Measurements from ENCODE around the gene LAT.
A peak's percentile ranks its signal among the peaks of the same experiment; 100 is the strongest.

The LAT gene, protein sequence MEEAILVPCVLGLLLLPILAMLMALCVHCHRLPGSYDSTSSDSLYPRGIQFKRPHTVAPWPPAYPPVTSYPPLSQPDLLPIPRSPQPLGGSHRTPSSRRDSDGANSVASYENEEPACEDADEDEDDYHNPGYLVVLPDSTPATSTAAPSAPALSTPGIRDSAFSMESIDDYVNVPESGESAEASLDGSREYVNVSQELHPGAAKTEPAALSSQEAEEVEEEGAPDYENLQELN

DNA sequence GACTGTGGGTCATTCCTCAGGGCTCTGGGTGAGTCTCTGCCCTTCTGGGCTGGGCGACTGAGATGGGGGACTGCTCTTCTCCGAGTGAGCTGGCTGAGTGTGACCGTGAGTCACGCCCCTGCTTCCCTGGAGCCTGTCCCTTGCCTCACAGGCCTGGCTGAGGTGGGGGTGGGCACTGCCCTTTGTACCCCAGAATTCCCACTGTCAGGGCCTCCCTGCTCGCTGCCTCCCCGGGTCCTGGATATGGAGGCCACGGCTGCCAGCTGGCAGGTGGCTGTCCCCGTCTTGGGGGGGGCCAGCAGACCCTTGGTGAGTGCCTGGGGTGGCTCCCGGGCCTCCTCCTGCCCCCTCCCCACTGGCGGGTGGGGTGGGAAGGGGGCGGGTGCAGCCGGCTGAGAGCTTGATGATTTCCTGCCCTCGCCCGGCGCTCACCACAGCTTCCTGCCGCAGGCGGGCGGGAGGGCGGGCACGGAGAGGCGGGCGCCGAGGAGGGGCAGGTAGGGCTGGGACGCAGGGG is at the start of gene LAT:
TSS of gene LAT (plus strand) at position 434 of the 517 bp plus-strand sequence. CDS start 366 bp downstream, outside the sequence.
- H3K27me3 ChIP-seq (ENCODE audit: insufficient read depth, poor library complexity, severe bottlenecking), result no peaks in the 10 kb centered on the region
- no peak within 1 kb of the TSS for H3K27ac ChIP-seq (ENCODE audit: poor library complexity, severe bottlenecking)
- no peak within 1 kb of the TSS for H3K4me3 ChIP-seq (ENCODE audit: severe bottlenecking)
- ATAC-seq (ENCODE audit: low read depth) (peak; percentile 18; the same call in 1 of the 3 replicates), DNase-seq (ENCODE audit: low spot score) (peak; percentile 49)
- H3K4me1 ChIP-seq (ENCODE audit: insufficient read depth, poor library complexity, severe bottlenecking), result no peaks in the 10 kb centered on the region
- TF ChIP-seq CTCF (IDR thresholded peaks at IDR 0.05; ENCODE audit: poor library complexity, severe bottlenecking), result no peak
- H3K36me3 ChIP-seq (ENCODE audit: low read depth), result peaks cover 28% of the 10 kb centered on the region
- no peaks in the 10 kb centered on the region for H3K9me3 ChIP-seq (ENCODE audit: severe bottlenecking)

GRCh38 chr16:28935346-28935745 is 49.5 kb upstream of the LAT start:
- Histone ChIP-seq H3K9me3 (ENCODE audit: severe bottlenecking) (no peaks in the 10 kb centered on the region), H3K4me3 (ENCODE audit: severe bottlenecking) (no peak overlapping the region), H3K27ac (ENCODE audit: poor library complexity, severe bottlenecking) (no peak overlapping the region), H3K27me3 (ENCODE audit: insufficient read depth, poor library complexity, severe bottlenecking) (no peaks in the 10 kb centered on the region), H3K4me1 (ENCODE audit: insufficient read depth, poor library complexity, severe bottlenecking) (no peaks in the 10 kb centered on the region), H3K36me3 (ENCODE audit: low read depth) (no peaks in the 10 kb centered on the region)
- ATAC-seq (ENCODE audit: low read depth), result no peak
- DNase-seq (ENCODE audit: low spot score), result no peak
- no peak for TF ChIP-seq CTCF (IDR thresholded peaks at IDR 0.05; ENCODE audit: poor library complexity, severe bottlenecking)

DNA sequence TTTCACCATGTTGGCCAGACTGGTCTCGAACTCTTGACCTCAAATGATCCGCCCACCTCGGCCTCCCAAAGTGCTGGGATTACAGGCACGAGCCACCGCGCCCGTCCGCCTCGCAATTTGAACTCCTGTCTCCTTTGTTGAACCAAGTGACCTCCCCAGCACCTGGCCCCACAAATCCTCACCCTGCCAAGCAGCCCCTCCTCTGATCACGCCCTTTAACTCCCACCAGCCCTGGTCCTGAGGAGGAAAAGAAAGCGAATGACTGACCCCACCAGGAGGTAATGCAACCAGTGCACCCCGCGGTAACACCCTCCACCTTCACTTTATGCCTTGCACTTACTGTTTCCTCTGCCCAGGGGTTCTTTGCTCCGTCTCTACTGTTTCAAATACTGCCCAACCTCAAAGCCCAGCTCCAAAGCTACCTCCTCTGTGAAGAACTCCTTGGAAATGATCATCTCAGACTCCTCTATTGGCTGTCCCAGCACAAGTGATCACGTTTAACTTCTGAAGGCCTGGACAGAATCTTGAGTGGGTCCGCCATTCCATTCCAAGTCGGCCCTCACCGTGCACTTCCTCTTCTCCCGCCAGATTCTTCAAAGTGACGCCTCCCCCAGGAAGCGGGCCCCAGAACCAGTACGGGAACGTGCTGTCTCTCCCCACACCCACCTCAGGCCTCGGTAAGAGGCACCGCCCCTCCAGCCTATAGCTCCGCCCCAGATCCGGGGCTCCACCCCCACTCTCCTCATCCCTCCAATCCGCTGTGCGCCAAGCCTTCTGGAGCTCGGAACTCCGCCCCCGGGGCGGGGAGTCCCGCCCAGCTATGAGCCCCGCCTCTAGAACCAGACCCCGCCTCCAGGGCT is 48.7 kb upstream of the LAT start:
- Histone ChIP-seq H3K9me3 (ENCODE audit: severe bottlenecking) (no peaks in the 10 kb centered on the region), H3K36me3 (ENCODE audit: low read depth) (no peaks in the 10 kb centered on the region), H3K4me3 (ENCODE audit: severe bottlenecking) (peak overlapping the region; percentile 15), H3K4me1 (ENCODE audit: insufficient read depth, poor library complexity, severe bottlenecking) (no peaks in the 10 kb centered on the region), H3K27ac (ENCODE audit: poor library complexity, severe bottlenecking) (no peak overlapping the region), H3K27me3 (ENCODE audit: insufficient read depth, poor library complexity, severe bottlenecking) (no peaks in the 10 kb centered on the region)
- ATAC-seq (ENCODE audit: low read depth) (peak; percentile 95), DNase-seq (ENCODE audit: low spot score) (peak; percentile 79)
- TF ChIP-seq CTCF (IDR thresholded peaks at IDR 0.05; ENCODE audit: poor library complexity, severe bottlenecking), result no peak

DNA sequence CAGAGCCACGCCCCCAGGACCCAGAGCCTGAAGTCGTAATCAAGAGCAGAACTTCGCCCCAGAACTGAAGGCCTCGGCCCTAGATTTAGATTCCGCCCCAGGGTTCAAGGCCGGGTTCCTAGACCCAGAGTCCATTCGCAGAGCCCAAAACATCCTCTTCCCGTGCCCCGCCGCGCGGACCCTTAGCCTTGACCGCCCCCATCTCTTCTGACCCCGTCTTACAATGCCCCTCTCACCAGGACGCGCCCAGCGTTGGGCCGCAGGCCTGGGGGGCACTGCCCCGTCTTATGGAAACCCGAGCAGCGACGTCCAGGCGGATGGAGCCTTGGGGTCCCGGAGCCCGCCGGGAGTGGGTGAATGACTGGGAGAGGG is 48.1 kb upstream of the LAT start:
- Histone ChIP-seq H3K9me3 (ENCODE audit: severe bottlenecking) (no peaks in the 10 kb centered on the region), H3K36me3 (ENCODE audit: low read depth) (no peaks in the 10 kb centered on the region), H3K27me3 (ENCODE audit: insufficient read depth, poor library complexity, severe bottlenecking) (no peaks in the 10 kb centered on the region), H3K27ac (ENCODE audit: poor library complexity, severe bottlenecking) (no peak overlapping the region), H3K4me1 (ENCODE audit: insufficient read depth, poor library complexity, severe bottlenecking) (no peaks in the 10 kb centered on the region), H3K4me3 (ENCODE audit: severe bottlenecking) (no peak overlapping the region)
- no peak for ATAC-seq (ENCODE audit: low read depth)
- TF ChIP-seq CTCF (IDR thresholded peaks at IDR 0.05; ENCODE audit: poor library complexity, severe bottlenecking), result no peak
- no peak for DNase-seq (ENCODE audit: low spot score)
